Right renal cortex interstitium (tissue), 3 donors: ENCODE measurements around the gene ASB2. TPM values are rescaled to one million over a fixed set of nuclear protein-coding genes. Genes with fewer than 3 reads are reported as not detected.

ENCODE experiments used
- DNase-seq, 3 donors: peaks; one replicate each; pipeline ENCODE4 v3.0.0-alpha.2; 2013; ENCODE audit warnings: low read depth in 3 of 3, low spot score in 2 of 3
- polyA plus RNA-seq, 3 donors: library from polyadenylated mRNA; unstranded; fragments of 120-200 nt; gene quantifications; one replicate each; pipeline ENCODE4 v1.2.1, GENCODE V29; 2013; ENCODE audit not compliant: insufficient read length in 3 of 3

ASB2 gene
- polyA plus RNA-seq, 3 donors, result 0.24 to 0.42 (median 0.24) TPM

GRCh38 chr14:93884950-93885349 lies 91.4 kb downstream of the ASB2 start:
- no peak for DNase-seq

Other genes with a start within 250 kb of the ASB2 start
- 1 to 10 TPM; 1.1 to 1.4 (median 1.1) TPM for gene PRIMA1, start 188.1 kb downstream of the ASB2 start, polyA plus RNA-seq
- not detected for gene FAM181A, start 49.2 kb downstream of the ASB2 start, polyA plus RNA-seq
- gene CCDC197, start 20.7 kb upstream of the ASB2 start, polyA plus RNA-seq, result not detected
- gene OTUB2, start 49.8 kb upstream of the ASB2 start, polyA plus RNA-seq, result 1 to 10 TPM; 4.3 to 5.0 (median 4.6) TPM
- 100 to 1,000 TPM; 186 to 197 (median 193) TPM for gene DDX24, start 104.6 kb upstream of the ASB2 start, polyA plus RNA-seq
- gene IFI27L1, start 104.7 kb upstream of the ASB2 start, polyA plus RNA-seq, result 10 to 100 TPM; 21.7 to 25.4 (median 22.9) TPM
- 1 to 10 TPM; 4.2 to 7.4 (median 6.4) TPM for gene IFI27, start 134.2 kb upstream of the ASB2 start, polyA plus RNA-seq
- 10 to 100 TPM; 17.7 to 25.7 (median 24.2) TPM for gene IFI27L2, start 153.0 kb upstream of the ASB2 start, polyA plus RNA-seq
- gene PPP4R4, start 197.8 kb upstream of the ASB2 start, polyA plus RNA-seq, result under 1 TPM; 0.18 to 0.32 (median 0.22) TPM